Measurements from ENCODE around the gene METTL6.

DNA sequence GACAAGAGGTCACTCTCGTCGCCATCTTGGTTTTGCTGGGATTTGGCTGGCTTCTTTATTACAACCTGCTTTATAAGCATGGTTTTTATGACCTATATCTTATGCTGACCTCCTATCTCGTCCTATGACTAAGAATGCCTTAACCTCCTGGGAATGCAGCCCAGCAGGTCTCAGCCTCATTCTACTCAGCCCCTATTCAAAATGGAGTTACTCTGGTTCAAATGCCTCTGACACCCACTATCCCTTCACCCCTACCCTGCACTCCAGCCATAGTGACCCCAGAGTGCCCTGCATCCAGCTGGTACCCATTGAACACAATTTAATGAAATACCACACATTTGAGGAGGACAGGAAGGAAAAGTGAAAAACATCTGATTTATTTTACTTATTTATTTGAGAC, 23.4 kb downstream of the METTL6 start:
- TF ChIP-seq, protein P1, sequence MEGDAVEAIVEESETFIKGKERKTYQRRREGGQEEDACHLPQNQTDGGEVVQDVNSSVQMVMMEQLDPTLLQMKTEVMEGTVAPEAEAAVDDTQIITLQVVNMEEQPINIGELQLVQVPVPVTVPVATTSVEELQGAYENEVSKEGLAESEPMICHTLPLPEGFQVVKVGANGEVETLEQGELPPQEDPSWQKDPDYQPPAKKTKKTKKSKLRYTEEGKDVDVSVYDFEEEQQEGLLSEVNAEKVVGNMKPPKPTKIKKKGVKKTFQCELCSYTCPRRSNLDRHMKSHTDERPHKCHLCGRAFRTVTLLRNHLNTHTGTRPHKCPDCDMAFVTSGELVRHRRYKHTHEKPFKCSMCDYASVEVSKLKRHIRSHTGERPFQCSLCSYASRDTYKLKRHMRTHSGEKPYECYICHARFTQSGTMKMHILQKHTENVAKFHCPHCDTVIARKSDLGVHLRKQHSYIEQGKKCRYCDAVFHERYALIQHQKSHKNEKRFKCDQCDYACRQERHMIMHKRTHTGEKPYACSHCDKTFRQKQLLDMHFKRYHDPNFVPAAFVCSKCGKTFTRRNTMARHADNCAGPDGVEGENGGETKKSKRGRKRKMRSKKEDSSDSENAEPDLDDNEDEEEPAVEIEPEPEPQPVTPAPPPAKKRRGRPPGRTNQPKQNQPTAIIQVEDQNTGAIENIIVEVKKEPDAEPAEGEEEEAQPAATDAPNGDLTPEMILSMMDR (IDR thresholded peaks at IDR 0.05) = no peak
- TF ChIP-seq POLR2A (IDR thresholded peaks at IDR 0.05) = no peak

Data from heart left ventricle (tissue), 13 donors.